ENCODE results near the gene TCEAL1.

The TCEAL1 gene

GRCh38 chrX:103674531-103675454, 46.0 kb downstream of the TCEAL1 start:
- no peak for TF ChIP-seq CTCF (IDR thresholded peaks at IDR 0.05; ENCODE audit: insufficient read depth, low read length, poor library complexity, severe bottlenecking)
- no peak for DNase-seq (ENCODE audit: extremely low read depth, insufficient read length)
- Histone ChIP-seq H3K36me3 (ENCODE audit: control insufficient read depth, insufficient read depth, low read length) (no peaks in the 10 kb centered on the region), H3K4me3 (replicated peaks; ENCODE audit: low read depth, low read length) (no peak overlapping the region), H3K27me3 (replicated peaks; ENCODE audit: control insufficient read depth, insufficient read depth, low read length) (no peaks in the 10 kb centered on the region)

- Histone ChIP-seq H3K4me3 (replicated peaks; ENCODE audit: low read depth, low read length) (no peak overlapping the region), H3K36me3 (ENCODE audit: control insufficient read depth, insufficient read depth, low read length) (no peaks in the 10 kb centered on the region)
- no peak for DNase-seq (ENCODE audit: extremely low read depth, insufficient read length)
These were observed 49.6 kb downstream of the TCEAL1 start for GRCh38 chrX:103678199-103678993.

More at GRCh38 chrX:103678199-103678993, 49.6 kb downstream of the TCEAL1 start:
- H3K27me3 ChIP-seq (replicated peaks; ENCODE audit: control insufficient read depth, insufficient read depth, low read length) = no peaks in the 10 kb centered on the region
- TF ChIP-seq CTCF (IDR thresholded peaks at IDR 0.05; ENCODE audit: insufficient read depth, low read length, poor library complexity, severe bottlenecking) = no peak
